ENCODE results near the gene ZNF557. TPM values are rescaled to one million over a fixed set of nuclear protein-coding genes. Genes with fewer than 3 reads are reported as not detected.

ZNF557 gene
- total RNA-seq, 4 donors from 2014 or later: 5.7 to 12.6 (median 8.4) TPM

- DNase-seq (ENCODE audit: low spot score) (no peak), ATAC-seq (ENCODE audit: low FRiP score) (peak; percentile 33)
- no peak for TF ChIP-seq CTCF (IDR thresholded peaks at IDR 0.05)
These were observed 5.3 kb downstream of the ZNF557 start for GRCh38 chr19:7074705-7075282.

GRCh38 chr19:7076151-7076550 lies 6.6 kb downstream of the ZNF557 start:
- DNase-seq (ENCODE audit: low spot score) (no peak), ATAC-seq (ENCODE audit: low FRiP score) (no peak)
- no peak for TF ChIP-seq CTCF (IDR thresholded peaks at IDR 0.05)

GRCh38 chr19:7078008-7078407 lies 8.5 kb downstream of the ZNF557 start:
- DNase-seq (ENCODE audit: low spot score): no peak
- ATAC-seq (ENCODE audit: low FRiP score): no peak
- TF ChIP-seq CTCF (IDR thresholded peaks at IDR 0.05): no peak

- ATAC-seq (ENCODE audit: low FRiP score): no peak
- TF ChIP-seq CTCF (IDR thresholded peaks at IDR 0.05): no peak
- DNase-seq (ENCODE audit: low spot score): no peak
These were observed 13.8 kb downstream of the ZNF557 start for GRCh38 chr19:7083076-7083956.

- ATAC-seq (ENCODE audit: low FRiP score): no peak
- no peak for TF ChIP-seq CTCF (IDR thresholded peaks at IDR 0.05)
- no peak for DNase-seq (ENCODE audit: low spot score)
These were observed 19.5 kb downstream of the ZNF557 start for GRCh38 chr19:7088999-7089398.

- no peak for DNase-seq (ENCODE audit: low spot score)
- ATAC-seq (ENCODE audit: low FRiP score): no peak
- TF ChIP-seq CTCF (IDR thresholded peaks at IDR 0.05): no peak
These were observed 28.6 kb downstream of the ZNF557 start for GRCh38 chr19:7098096-7098495.

Measured in omental fat pad (tissue), 4 donors.